AG04450 (cell line): ENCODE data around the gene EHBP1L1. TPM values are rescaled to one million over a fixed set of nuclear protein-coding genes. Genes with fewer than 3 reads are reported as not detected.
A peak's percentile ranks its signal among the peaks of the same experiment; 100 is the strongest.

Experiments
- CTCF ChIA-PET: fragments of 300-600, 350-600 bp; formaldehyde crosslinking; extraction: SDS; loops from one replicate; lab custom pipeline; 2022; ENCODE audit warnings: antibody characterized with exemption, inconsistent platforms; lab: Charles Lee
- POLR2A ChIA-PET: fragments of 350-600 bp; formaldehyde crosslinking; extraction: SDS; loops from one replicate; lab custom pipeline; 2021; ENCODE audit warnings: antibody characterized with exemption, inconsistent platforms; lab: Yijun Ruan, JAX
- DNase-seq: peaks from one replicate; pipeline ENCODE4 v3.0.0-alpha.2; 2011; ENCODE audit warnings: low read depth, low spot score
- H3K27ac ChIP-seq: one replicate; pipeline ENCODE4 v1.5.1; 2012; ENCODE audit warnings: low read depth, low read length, control low read depth
- H3K27me3 ChIP-seq: one replicate; pipeline ENCODE4 v1.6.0; 2012; ENCODE audit warnings: low read length; ENCODE audit not compliant: control insufficient read depth, insufficient read depth
- H3K4me3 ChIP-seq: 2 replicates; pipeline ENCODE4 v1.5.1; 2011; ENCODE audit warnings: mild to moderate bottlenecking, low read depth, low read length, control low read depth
- H3K9me3 ChIP-seq: 2 replicates; pipeline ENCODE4 v1.5.1; 2012; ENCODE audit warnings: low read length; ENCODE audit not compliant: control insufficient read depth, insufficient read depth
- polyA plus RNA-seq: library from polyadenylated mRNA; depleted of rRNA; stranded (reverse); fragments of >200 nt; gene quantifications from 2 replicates; pipeline ENCODE4 v1.2.3, GENCODE V29; 2011
- TF ChIP-seq, protein P1 (sequence below): IDR thresholded peaks from 2 replicates; pipeline ENCODE4 v1.5.1; 2011; ENCODE audit warnings: low read depth, low read length, control low read depth, inconsistent platforms

The EHBP1L1 gene
- polyA plus RNA-seq, 1 experiment: 11.3 TPM

DNA sequence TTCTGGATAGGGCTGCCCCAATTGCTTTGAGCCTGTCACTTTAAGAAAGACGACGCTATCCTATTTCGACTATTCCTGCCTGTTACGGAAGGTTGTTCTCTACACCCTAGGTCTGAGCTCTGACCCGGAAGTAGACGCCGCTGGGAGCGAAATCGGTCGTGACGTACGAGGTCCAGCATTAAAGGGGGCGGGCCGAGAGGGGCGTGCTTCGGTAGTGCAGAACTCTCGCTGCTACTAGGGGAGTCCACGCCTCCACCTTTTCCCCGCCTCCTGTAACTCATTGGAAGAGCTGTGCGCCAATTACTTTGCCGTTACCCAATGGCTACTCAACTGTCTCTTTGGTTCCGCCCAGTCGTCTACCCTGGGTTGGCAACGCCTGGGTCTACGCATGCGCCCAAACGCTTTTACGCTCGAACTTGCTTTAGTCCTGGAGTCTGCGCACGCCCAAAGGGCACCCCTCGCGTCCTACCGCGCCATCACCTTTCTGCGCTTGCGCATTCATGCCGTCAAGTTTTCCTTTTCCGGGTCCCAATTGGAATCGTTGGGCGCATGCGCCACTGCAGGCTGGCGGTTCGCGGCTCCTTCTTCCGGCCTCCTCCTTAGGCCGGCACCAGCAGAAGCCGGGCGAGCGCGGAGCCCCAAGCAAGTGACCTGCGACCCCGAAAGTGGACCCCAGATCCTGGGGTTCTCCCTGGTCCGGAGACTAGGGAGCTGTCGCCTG, 39.5 kb downstream of the EHBP1L1 start, which contains the start of gene PCNX3:
Gene PCNX3, plus strand, starts transcription at position 548 of the 721 bp plus-strand sequence. CDS start 536 bp downstream, outside the sequence.
- peak; percentile 100 for DNase-seq
- no peaks in the 10 kb centered on the region; the same call in 1 of the 2 replicates for H3K9me3 ChIP-seq
- ChIA-PET POLR2A (interaction anchor here (0.6 to 1.7 kb wide), 28 partner anchors 8 to 703 kb away, joined by 3 to 9 read pairs (median 5); partner anchors contain the start of genes CCDC85B, CFL1, EHBP1L1 and FAM89B), CTCF (interaction anchor here (1.0 to 1.4 kb wide), 4 partner anchors 11 to 203 kb away, joined by 3 to 8 read pairs (median 4); no protein-coding TSS in a partner anchor)
- peak within 1 kb of the TSS; percentile 83 for H3K27ac ChIP-seq
- peak within 1 kb of the TSS; percentile 93 for H3K4me3 ChIP-seq
- H3K27me3 ChIP-seq: no peaks in the 10 kb centered on the region
- TF ChIP-seq, protein P1, sequence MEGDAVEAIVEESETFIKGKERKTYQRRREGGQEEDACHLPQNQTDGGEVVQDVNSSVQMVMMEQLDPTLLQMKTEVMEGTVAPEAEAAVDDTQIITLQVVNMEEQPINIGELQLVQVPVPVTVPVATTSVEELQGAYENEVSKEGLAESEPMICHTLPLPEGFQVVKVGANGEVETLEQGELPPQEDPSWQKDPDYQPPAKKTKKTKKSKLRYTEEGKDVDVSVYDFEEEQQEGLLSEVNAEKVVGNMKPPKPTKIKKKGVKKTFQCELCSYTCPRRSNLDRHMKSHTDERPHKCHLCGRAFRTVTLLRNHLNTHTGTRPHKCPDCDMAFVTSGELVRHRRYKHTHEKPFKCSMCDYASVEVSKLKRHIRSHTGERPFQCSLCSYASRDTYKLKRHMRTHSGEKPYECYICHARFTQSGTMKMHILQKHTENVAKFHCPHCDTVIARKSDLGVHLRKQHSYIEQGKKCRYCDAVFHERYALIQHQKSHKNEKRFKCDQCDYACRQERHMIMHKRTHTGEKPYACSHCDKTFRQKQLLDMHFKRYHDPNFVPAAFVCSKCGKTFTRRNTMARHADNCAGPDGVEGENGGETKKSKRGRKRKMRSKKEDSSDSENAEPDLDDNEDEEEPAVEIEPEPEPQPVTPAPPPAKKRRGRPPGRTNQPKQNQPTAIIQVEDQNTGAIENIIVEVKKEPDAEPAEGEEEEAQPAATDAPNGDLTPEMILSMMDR: no peak

DNA sequence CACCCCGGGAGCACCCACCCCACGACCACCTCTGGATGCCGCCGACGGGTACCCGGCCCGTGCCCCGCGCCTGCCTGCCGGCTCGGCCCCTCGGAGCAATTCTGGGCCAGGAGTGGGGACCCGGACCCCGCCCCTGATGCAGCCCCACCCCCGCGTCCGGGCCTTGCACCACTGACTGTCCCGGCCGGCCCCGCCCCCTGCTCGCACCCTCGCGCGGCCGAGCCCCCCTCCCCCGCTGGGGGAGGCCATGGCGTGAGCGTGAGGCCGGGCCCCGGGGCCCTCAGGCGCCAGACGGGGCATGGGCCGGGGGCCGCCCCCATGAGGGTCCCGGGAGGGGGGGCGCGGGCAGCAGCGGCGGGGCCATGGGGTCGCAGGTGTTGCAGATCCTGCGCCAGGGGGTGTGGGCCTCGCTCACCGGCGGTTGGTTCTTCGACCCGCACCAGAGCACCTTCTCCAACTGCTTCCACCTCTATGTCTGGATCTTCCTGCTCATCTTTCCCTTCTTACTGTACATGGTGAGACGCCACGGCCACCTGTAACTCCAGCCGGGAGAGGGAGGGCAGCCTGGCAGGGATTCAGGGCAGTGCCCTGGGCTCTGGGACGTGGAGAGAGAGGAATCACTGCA, 40.2 kb downstream of the EHBP1L1 start:
- peak overlapping the region; percentile 70 for H3K27ac ChIP-seq
- no peak for DNase-seq
- ChIA-PET CTCF (interaction anchor here (0.6 to 1.4 kb wide), 4 partner anchors 23 to 244 kb away, joined by 3 to 8 read pairs (median 4); no protein-coding TSS in a partner anchor), POLR2A (interaction anchor here (0.6 to 1.7 kb wide), 16 partner anchors 9 to 354 kb away, joined by 3 to 9 read pairs (median 6); partner anchors contain the start of genes CCDC85B, CFL1, FAM89B and POLA2)
- TF ChIP-seq, protein P1: no peak
- H3K4me3 ChIP-seq: peak overlapping the region; percentile 91
- H3K9me3 ChIP-seq: no peaks in the 10 kb centered on the region; the same call in 1 of the 2 replicates
- no peaks in the 10 kb centered on the region for H3K27me3 ChIP-seq

DNA sequence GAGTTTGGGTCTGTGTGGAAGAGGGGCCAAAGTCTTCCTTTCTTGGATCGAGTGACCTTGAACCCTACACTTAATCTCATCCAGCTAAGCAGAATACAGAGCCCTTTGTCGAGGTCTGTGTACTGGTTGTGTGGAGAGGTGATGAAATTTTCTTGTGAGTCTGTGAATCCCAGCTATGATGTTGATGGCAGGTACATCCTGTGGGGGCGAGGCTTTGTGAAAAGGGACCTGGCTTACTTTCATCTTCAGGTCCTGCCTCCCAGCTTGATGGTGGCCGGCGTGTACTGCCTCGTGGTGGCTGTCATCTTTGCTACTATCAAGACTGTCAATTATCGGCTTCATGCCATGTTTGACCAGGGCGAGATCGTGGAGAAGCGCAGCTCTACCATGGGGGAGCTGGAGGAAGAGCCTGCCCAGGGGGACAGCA, 40.7 kb downstream of the EHBP1L1 start:
- DNase-seq: no peak
- POLR2A ChIA-PET: interaction anchor here (1.2 kb wide), 1 partner anchor 22 kb away, joined by 3 read pairs; the partner anchor contains the start of gene SIPA1
- Histone ChIP-seq H3K4me3 (peak overlapping the region; percentile 91), H3K27ac (no peak overlapping the region), H3K27me3 (no peaks in the 10 kb centered on the region), H3K9me3 (no peaks in the 10 kb centered on the region; the same call in 1 of the 2 replicates)
- TF ChIP-seq, protein P1: no peak
- CTCF ChIA-PET: interaction anchor here (0.6 kb wide), 1 partner anchor 243 kb away, joined by 3 read pairs; no protein-coding TSS in a partner anchor

DNA sequence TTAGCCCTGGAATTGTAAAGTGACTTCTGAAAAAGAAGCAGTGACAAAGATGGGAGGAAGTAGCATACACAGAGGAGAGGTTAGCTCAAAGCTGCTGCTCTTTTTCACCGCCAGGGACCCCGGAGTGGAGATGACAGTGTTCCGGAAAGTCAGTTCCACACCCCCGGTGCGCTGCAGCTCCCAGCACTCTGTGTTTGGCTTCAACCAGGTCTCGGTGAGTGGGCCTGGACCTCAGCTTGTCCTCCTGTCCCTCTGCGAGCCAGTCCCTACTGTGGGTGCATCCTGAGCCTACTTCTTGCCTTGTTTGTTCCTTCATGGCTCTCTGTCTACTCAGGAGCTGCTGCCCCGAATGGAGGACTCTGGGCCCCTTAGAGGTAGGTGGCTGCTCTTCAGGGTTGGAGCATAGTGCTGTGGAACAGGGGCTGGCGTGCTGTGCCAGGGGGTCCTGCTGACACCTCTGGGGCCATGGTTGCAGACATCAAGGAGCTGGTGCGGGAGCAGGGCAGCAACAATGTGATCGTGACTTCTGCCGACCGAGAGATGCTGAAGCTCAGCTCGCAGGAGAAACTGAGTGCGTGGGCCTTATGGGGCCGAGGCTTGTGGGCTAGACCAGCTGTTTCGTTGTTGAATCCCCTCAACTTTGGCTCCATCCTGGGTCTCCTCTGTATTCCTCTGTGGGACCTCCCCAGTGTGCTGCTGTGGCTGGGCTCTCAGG, 41.4 kb downstream of the EHBP1L1 start:
- H3K4me3 ChIP-seq: peak overlapping the region; percentile 91
- ChIA-PET CTCF (no interaction called here), POLR2A (interaction anchor here (1.2 kb wide), 1 partner anchor 21 kb away, joined by 3 read pairs; the partner anchor contains the start of gene SIPA1)
- no peak for DNase-seq
- TF ChIP-seq, protein P1: no peak
- H3K27ac ChIP-seq: no peak overlapping the region
- H3K9me3 ChIP-seq: no peaks in the 10 kb centered on the region; the same call in 1 of the 2 replicates
- no peaks in the 10 kb centered on the region for H3K27me3 ChIP-seq
